Measurements from ENCODE around the gene ADAMTSL5.

The ADAMTSL5 gene

GRCh38 chr19:1512671-1513498 is at the start of gene ADAMTSL5:
Gene ADAMTSL5 (minus strand): TSS chr19:1513019. CDS start chr19:1510943, 2,076 bp downstream.
- Histone ChIP-seq H3K4me1 (ENCODE audit: insufficient read depth, low read length, poor library complexity, severe bottlenecking) (peaks cover 4% of the 10 kb centered on the region), H3K36me3 (ENCODE audit: insufficient read depth, low read length) (no peaks in the 10 kb centered on the region), H3F3A (ENCODE audit: low read depth) (0 out of 2 replicates have a peak, but pooled peaks cover 4% of the 10 kb centered on the region), H2AFZ (ENCODE audit: low read length) (no peak within 1 kb of the TSS), H3K4me3 (ENCODE audit: low read length, poor library complexity, severe bottlenecking) (no peak within 1 kb of the TSS), H3K9ac (ENCODE audit: low read depth, low read length, poor library complexity, severe bottlenecking) (no peak within 1 kb of the TSS), H3K9me2 (replicated peaks; ENCODE audit: low read depth, low read length) (no peaks in the 10 kb centered on the region), H3K9me3 (ENCODE audit: insufficient read depth, low read depth, low read length) (no peaks in the 10 kb centered on the region), H3K27me3 (ENCODE audit: insufficient read depth, low read length, poor library complexity, severe bottlenecking) (no peaks in the 10 kb centered on the region), H3K4me2 (ENCODE audit: low read depth, low read length, poor library complexity, severe bottlenecking) (no peak within 1 kb of the TSS), H4K20me1 (ENCODE audit: insufficient read depth, low read length, poor library complexity, severe bottlenecking) (no peaks in the 10 kb centered on the region), H3K79me2 (ENCODE audit: insufficient read depth, low read length) (no peaks in the 10 kb centered on the region)
- TF ChIP-seq EZH2phosphoT487 (IDR thresholded peaks at IDR 0.05; ENCODE audit: borderline replicate concordance) (no peak), CTCF (conservative IDR thresholded peaks at IDR 0.05; ENCODE audit: low read length) (no peak)

GRCh38 chr19:1561236-1561842 is 48.5 kb upstream of the ADAMTSL5 start:
- H3K79me2 ChIP-seq (ENCODE audit: insufficient read depth, low read length), result peaks cover 31% of the 10 kb centered on the region
- H4K20me1 ChIP-seq (ENCODE audit: insufficient read depth, low read length, poor library complexity, severe bottlenecking), result peaks cover 12% of the 10 kb centered on the region
- TF ChIP-seq CTCF (conservative IDR thresholded peaks at IDR 0.05; ENCODE audit: low read length) (no peak), EZH2phosphoT487 (IDR thresholded peaks at IDR 0.05; ENCODE audit: borderline replicate concordance) (no peak)
- no peaks in the 10 kb centered on the region for H3K36me3 ChIP-seq (ENCODE audit: insufficient read depth, low read length)
- H3K27me3 ChIP-seq (ENCODE audit: insufficient read depth, low read length, poor library complexity, severe bottlenecking), result no peaks in the 10 kb centered on the region
- no peaks in the 10 kb centered on the region for H3K9me2 ChIP-seq (replicated peaks; ENCODE audit: low read depth, low read length)
- H3K4me1 ChIP-seq (ENCODE audit: insufficient read depth, low read length, poor library complexity, severe bottlenecking), result peaks cover 5% of the 10 kb centered on the region
- no peaks in the 10 kb centered on the region for H3K9me3 ChIP-seq (ENCODE audit: insufficient read depth, low read depth, low read length)
- H3K4me3 ChIP-seq (ENCODE audit: low read length, poor library complexity, severe bottlenecking), result no peak overlapping the region
- no peak overlapping the region for H3K9ac ChIP-seq (ENCODE audit: low read depth, low read length, poor library complexity, severe bottlenecking)
- no peaks in the 10 kb centered on the region for H3F3A ChIP-seq (ENCODE audit: low read depth)
- no peak overlapping the region for H2AFZ ChIP-seq (ENCODE audit: low read length)
- H3K4me2 ChIP-seq (ENCODE audit: low read depth, low read length, poor library complexity, severe bottlenecking), result no peak overlapping the region

- Histone ChIP-seq H4K20me1 (ENCODE audit: insufficient read depth, low read length, poor library complexity, severe bottlenecking) (peaks cover 10% of the 10 kb centered on the region), H3K9me3 (ENCODE audit: insufficient read depth, low read depth, low read length) (no peaks in the 10 kb centered on the region), H3K9ac (ENCODE audit: low read depth, low read length, poor library complexity, severe bottlenecking) (no peak overlapping the region), H3K4me3 (ENCODE audit: low read length, poor library complexity, severe bottlenecking) (no peak overlapping the region), H3K79me2 (ENCODE audit: insufficient read depth, low read length) (peaks cover 21% of the 10 kb centered on the region), H3K27me3 (ENCODE audit: insufficient read depth, low read length, poor library complexity, severe bottlenecking) (no peaks in the 10 kb centered on the region), H3K4me2 (ENCODE audit: low read depth, low read length, poor library complexity, severe bottlenecking) (no peak overlapping the region), H3K4me1 (ENCODE audit: insufficient read depth, low read length, poor library complexity, severe bottlenecking) (peaks cover 5% of the 10 kb centered on the region), H3F3A (ENCODE audit: low read depth) (no peaks in the 10 kb centered on the region), H3K9me2 (replicated peaks; ENCODE audit: low read depth, low read length) (no peaks in the 10 kb centered on the region), H2AFZ (ENCODE audit: low read length) (no peak overlapping the region), H3K36me3 (ENCODE audit: insufficient read depth, low read length) (no peaks in the 10 kb centered on the region)
- TF ChIP-seq CTCF (conservative IDR thresholded peaks at IDR 0.05; ENCODE audit: low read length), result no peak
- TF ChIP-seq EZH2phosphoT487 (IDR thresholded peaks at IDR 0.05; ENCODE audit: borderline replicate concordance), result no peak
These were observed 47.6 kb upstream of the ADAMTSL5 start for GRCh38 chr19:1560286-1560882.
